Ammon's horn (tissue), 1 donor: ENCODE data around the gene LAPTM4A.

Source experiments
- DNase-seq: peaks from one replicate; pipeline ENCODE4 v3.0.0-alpha.2; 2016; ENCODE audit warnings: low spot score

The LAPTM4A gene

GRCh38 chr2:20019747-20020146 is 31.7 kb downstream of the LAPTM4A start:
- no peak for DNase-seq

- no peak for DNase-seq
Measured at GRCh38 chr2:20018601-20019152, 32.8 kb downstream of the LAPTM4A start.

- no peak for DNase-seq
Measured at GRCh38 chr2:20016346-20016745, 35.1 kb downstream of the LAPTM4A start.

- DNase-seq, result peak; percentile 47
Measured at GRCh38 chr2:20015482-20016083, 35.8 kb downstream of the LAPTM4A start.

- no peak for DNase-seq
Measured at GRCh38 chr2:20013126-20013849, 38.1 kb downstream of the LAPTM4A start.

GRCh38 chr2:20012282-20013125 is 38.9 kb downstream of the LAPTM4A start, which contains the start of gene MATN3:
Gene MATN3, minus strand, starts transcription at chr2:20012668. Its CDS starts 37 bp downstream, at chr2:20012631.
- no peak for DNase-seq

- DNase-seq, result no peak
Measured at GRCh38 chr2:20012032-20012281, 39.5 kb downstream of the LAPTM4A start.

- no peak for DNase-seq
Measured at GRCh38 chr2:20011276-20012031, 40.0 kb downstream of the LAPTM4A start.

GRCh38 chr2:20008703-20009102 is 42.7 kb downstream of the LAPTM4A start:
- no peak for DNase-seq

GRCh38 chr2:20005891-20006470 is 45.4 kb downstream of the LAPTM4A start:
- no peak for DNase-seq

- no peak for DNase-seq
Measured at GRCh38 chr2:20005067-20005627, 46.3 kb downstream of the LAPTM4A start.

- no peak for DNase-seq
Measured at GRCh38 chr2:20001361-20001863, 50.0 kb downstream of the LAPTM4A start.

- DNase-seq, result no peak
Measured at GRCh38 chr2:19993731-19994130, 57.7 kb downstream of the LAPTM4A start.

- DNase-seq, result no peak
Measured at GRCh38 chr2:19991895-19992294, 59.5 kb downstream of the LAPTM4A start.

- DNase-seq, result no peak
Measured at GRCh38 chr2:19990416-19990728, 61.1 kb downstream of the LAPTM4A start.

- peak; percentile 90 for DNase-seq
Measured at GRCh38 chr2:19989667-19990415, 61.6 kb downstream of the LAPTM4A start, which contains the start of gene WDR35. Gene WDR35, minus strand, starts transcription at chr2:19990105. Its CDS starts 90 bp downstream, at chr2:19990015.

GRCh38 chr2:19989342-19989666 is 62.1 kb downstream of the LAPTM4A start:
- DNase-seq, result no peak

- no peak for DNase-seq
Measured at GRCh38 chr2:19988600-19988999, 62.8 kb downstream of the LAPTM4A start.

GRCh38 chr2:19987936-19988335 is 63.5 kb downstream of the LAPTM4A start:
- peak; percentile 48 for DNase-seq
